HG03039 (cell line): Measurements from ENCODE around the gene ESYT3.
"Not testable (repeated sequence)": the region's sequence is repeated elsewhere in the genome, so short reads cannot be mapped to it uniquely, and the experiment has no call there.

Experiments
- ATAC-seq: cut with Tn5 transposase; IDR thresholded peaks from one replicate; pipeline ENCODE4 v1.9.1; 2021; ENCODE audit warnings: mild to moderate bottlenecking, moderate library complexity; ENCODE audit not compliant: unreplicated experiment

Gene ESYT3

DNA sequence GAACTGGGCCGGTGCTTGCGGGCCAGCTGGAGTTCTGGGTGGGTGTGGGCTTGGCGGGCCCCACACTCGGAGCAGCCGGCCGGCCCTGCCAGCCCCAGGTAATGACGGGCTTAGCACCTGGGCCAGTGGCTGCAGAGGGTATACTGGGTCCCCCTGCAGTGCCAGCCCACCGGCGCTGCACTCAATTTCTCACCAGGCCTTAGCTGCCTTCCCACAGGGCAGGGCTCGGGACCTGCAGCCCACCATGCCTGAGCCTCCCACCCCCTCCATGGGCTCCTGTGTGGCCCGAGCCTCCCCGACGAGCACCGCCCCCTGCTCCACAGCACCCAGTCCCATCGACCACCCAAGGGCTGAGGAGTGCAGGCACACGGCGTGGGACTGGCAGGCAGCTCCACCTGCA is 50.3 kb downstream of the ESYT3 start:
- ATAC-seq, result not testable (repeated sequence)

DNA sequence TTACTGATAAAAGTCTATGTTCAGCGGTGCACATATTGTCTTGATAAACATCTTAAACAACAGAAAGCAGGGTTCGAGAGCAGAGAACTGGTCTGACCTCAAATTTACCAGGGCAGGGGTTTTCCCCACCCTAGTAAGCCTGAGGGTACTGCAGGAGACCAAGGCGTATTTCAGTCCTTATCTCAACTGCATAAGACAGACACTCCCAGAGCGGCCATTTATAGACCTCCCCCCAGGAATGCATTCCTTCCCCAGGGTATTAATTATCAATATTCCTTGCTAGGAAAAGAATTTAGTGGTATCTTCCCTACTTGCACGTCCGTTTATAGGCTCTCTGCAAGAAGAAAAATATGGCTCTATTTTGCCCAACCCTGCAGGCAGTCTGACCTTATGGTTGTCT is 52.2 kb downstream of the ESYT3 start:
- not testable (repeated sequence) for ATAC-seq

DNA sequence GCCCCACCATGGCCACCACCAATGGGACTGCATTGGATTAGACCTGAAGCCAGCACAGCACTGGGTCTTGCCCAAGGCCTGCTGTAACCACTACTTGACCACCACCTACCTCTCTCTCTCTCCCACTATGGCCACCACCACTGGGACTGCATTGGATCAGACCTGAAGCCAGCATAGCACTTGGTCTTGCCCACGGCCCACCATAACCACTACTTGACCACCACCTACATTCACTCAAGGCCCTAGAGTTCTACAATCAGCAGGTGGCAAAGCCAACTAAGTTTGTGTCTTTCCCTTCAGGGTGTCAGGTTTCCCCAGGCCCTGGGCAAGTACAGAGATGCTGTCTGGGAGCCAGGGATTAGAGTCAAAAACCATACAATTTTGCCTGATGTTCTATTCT is 57.6 kb downstream of the ESYT3 start:
- no peak for ATAC-seq

DNA sequence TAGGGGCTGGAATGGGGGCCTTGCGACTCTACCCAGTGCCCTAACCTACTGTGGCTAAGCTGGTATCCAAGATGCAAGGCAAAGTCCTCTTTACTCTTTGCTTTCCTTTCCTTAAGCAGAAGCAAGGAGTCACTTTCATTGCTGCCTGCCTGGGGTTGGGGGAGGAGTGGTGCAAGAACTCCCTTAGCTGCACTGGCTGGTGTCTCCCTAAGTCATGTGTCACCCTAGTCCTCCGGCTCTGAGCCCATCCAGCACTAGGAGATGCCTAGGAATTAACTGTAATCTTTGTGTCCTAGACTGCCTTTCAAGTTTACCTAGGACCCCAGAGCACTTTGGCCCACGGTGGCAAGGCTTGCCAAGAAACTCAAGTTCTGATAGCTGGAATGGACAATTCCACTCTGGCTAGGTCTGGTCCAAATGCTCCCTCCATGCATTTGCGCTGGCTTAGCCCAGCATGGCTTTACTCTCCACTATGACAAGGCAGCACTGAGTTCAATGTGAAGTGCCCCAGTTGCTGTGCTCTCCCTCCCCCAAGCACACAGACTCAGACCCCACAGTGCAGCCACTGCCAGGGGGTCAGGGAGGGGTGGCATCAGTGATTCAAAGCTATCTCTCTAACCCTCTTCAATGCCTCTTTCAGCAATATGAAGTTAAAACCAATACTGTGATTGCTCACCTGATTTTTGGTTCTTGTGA is 58.7 kb downstream of the ESYT3 start:
- ATAC-seq, result no peak

DNA sequence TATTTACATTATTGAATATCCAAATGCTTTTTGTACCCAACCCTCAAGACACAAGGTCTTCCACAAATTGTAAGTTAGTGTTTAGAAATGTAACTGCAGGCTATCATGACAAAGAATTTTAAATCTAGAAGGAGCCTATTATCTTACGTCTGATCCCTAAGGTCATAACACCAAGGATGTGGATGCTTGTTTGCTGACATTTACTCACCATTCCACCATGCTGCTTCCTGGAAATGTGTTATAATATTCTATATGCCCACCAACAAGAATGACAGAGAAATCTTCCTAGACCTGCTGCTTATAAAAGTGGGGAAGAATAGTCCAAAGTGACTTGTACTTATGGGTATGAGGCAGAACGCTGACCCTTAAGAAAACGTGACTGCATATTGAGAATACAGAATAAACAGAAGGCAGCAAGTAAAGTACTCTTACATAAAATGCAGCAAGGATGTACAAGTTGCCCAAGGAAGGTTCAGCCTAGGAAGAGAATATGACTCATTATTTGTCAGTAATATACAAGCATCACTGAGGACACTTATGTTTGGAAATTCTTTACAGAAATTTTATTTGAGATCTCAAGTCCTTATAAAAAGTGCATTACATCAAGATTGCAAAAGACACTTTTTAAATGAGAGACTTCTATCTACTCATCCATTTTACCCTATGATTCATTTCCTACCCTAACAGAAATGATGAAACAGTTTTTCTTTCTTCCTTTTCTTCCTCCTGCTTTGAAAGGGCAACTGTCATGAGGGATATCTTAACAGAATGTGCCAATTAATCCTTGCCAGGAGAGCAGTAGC is 59.6 kb downstream of the ESYT3 start:
- no peak for ATAC-seq

DNA sequence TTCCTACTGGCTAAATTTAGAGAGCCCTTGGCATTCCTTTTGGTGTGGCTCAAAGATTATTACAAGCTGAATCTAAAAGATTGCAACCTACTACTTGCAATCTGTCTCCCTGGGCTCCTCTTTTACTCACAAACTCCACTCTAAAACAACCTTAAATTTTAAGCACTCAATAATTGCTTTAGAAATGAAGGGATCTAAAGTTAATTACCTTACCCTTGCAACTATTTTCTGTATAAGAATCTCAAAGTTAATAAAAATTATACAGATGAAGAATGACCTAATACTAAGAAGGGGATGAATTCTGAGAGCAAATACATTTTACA is 60.2 kb downstream of the ESYT3 start:
- ATAC-seq, result no peak

DNA sequence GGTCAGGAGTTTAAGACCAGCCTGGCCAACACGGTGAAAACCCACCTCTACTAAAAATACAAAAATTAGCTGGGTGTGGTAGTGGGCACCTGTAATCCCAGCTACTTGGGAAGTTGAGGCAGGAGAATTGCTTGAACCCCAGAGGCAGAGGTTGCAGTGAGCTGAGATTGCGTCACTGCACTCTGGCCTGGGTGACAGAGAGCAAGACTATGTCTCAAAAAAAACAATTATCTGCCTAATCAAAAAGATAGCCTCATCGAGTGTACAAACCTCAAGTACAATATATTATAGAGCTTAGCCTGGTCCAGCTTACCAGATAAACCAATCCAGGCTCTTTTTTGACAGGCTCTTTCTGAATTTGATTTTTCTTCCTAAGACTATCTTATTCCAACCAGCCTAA is 61.2 kb downstream of the ESYT3 start:
- ATAC-seq, result not testable (repeated sequence)

DNA sequence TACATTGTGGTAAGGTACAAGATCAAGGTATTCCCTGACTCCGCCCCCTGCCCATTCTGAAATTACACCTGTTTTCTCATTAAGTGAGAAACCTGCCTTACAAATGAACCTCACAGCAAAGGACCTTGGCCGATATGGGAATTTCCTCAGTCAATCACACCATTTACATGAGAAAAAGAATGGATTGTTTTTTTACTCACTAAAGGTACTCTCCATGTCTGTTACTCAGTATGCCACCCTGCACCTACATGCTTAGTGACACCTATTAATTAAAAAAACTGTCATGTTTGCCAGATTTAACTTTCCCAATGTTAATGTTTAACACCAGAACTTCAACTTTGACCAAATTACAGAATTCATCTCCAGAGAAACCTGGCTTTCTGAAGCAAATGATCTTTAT is 62.0 kb downstream of the ESYT3 start:
- ATAC-seq, result no peak

DNA sequence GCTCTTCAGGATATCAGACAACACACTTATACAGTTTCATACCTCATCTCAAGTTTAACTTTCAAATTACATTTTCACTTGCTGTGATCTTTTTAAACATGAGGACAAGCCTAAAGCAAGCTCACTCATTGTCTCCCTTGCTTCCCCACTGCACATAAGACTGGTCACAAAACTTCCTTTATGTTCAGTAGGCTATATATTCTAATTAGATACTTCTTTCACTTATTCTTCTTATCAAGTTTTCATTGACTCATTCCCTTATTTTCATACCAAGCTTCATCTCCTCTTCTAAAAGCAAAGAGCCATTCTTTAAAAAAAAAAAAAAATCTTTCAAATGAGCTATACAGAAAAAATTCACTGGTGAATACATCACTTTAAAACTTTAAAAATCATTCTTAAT is 62.6 kb downstream of the ESYT3 start:
- no peak for ATAC-seq

DNA sequence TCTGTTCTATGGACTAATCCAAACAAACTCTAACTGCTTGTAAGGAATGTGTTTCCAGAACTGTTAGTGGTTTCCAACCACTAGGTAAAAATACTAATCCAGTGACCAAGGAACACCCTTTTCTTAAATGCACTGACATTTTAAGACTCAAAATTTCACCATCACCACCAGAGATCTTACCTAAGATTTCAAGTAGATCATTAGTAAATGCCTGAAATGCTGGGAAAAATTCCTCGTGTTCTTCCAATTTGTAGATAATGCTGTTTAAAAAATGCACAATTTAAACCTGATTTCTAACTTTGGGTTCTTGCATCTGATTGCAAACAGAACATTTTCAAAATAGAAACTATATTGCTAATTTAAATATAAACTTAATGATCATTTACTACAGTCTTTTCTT is 63.4 kb downstream of the ESYT3 start:
- no peak for ATAC-seq

DNA sequence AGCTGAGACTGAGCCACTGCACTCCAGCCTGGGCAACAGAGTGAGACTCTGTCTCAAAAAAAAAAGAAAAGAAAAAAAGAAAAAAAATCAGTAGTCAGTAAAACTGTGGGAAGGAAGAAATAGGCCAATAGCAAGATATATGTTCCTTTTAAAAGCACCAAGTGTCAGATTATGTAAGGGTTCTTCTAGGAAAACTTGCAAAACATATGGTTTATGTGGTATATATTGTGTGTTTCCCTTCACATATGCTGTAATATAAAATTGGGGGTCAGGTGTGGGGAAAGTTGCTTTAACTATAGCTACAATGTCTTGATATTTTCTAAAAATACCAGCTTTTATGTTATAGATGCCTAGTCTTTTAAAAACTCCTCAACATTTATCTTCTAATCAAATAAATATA is 64.6 kb downstream of the ESYT3 start:
- ATAC-seq, result no peak

DNA sequence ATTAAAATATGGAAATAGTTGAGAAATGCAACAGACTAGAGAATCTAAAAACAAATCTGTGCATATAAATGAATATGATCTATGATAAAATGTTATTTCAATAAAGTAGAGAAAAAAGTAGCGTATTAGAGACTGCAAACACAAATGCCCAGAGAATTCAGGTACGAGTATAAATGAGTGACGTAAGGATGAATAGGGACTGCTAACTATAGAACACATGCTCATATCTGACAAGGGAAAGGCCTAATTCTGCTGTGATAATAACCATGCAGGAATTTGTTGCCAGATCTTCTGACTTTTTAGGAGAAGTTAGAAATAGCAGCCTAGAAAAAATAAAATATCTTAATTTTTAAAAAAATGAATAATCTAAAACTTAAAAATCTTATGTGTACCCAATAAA is 73.1 kb downstream of the ESYT3 start:
- no peak for ATAC-seq

DNA sequence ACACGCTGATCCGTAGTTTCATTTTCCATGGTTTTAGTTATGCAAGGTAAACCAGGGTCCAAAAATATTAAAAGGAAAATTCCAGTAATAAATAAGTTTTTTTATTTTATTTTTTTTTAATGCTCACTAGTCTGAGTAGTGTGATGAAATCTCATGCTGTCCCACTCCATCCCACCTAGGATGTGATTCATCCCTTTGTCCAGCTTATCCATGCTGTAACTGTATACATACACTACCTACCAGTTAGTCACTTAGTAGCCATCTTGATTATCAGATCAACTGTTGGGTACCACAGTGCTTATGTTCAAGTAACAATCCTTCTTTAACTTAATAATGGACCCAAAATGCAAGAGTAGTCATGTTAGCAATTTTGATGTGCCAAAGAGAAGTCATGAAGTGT is 75.2 kb downstream of the ESYT3 start:
- no peak for ATAC-seq

DNA sequence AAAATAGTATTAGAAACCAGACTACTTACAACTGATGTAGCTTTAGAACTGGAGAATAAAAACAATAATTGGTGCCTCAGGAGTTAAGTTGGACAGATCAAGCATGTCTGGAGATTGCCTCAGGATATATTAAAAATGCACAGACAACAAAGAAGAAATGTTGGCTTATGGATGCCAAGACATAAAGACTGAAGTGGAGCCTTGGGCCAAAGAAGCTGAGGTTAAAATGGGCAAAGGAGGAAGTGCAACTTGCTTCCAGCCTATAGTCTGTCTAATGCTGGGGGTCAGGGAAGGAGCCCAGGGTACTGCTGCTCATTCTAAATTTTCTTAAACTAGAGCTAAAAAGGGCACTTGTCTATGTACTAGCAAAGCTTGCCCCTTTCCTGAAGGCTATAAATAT is 77.5 kb downstream of the ESYT3 start:
- ATAC-seq, result no peak

DNA sequence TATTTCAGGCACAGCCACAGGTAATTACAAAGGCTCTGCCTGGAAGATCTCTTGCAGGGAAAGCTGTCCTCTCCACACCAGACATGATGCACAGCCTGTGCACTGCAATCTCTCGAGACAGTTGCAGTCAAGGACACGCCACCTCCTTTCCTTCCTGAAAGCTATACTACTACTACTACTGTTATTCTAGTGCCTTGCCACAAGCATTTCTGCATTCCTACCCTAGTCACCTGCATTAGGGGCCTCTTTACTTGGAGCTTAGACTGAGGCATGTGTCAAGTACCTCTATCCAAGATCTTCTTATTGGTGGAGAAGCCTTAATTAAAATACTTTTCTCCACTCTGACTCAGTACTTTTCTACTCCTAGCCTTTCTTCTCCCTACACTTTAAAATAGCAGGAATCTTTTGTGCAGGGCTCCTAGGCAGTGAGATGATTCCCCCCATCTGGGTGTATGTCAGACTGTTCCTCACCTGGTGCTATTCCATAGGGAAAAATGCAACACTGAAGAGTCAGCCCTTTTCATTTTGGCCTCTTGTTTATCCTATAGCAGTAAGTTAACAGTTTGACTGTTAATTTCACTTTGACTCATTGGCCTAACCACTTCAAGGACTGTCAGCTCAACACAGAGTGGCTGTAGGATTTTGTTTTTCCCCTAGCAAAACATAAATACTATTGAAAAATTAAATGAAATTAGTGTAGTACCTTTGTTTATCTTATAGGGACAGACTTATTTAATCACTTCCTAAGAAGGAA is 78.9 kb downstream of the ESYT3 start:
- ATAC-seq, result peak; percentile 70

DNA sequence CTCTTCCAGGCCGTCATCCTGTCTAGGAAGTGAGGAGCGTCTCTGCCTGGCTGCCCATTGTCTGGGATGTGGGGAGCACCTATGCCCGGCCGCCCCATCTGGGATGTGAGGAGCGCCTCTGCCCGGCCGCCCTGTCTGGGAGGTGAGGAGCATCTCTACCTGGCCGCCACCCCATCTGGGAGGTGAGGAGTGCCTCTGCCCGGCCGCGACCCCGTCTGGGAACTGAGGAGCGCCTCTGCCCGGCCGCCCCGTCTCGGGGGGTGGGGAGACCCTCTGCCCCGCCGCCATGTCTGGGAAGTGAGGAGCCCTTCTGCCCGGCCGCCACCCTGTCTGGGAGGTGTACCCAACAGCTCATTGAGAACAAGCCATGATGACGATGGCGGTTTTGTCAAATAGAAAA is 87.0 kb downstream of the ESYT3 start:
- not testable (repeated sequence) for ATAC-seq
